DOHH2 (cell line): ENCODE measurements around the gene STK4.

Experiments used
- H3F3A ChIP-seq: fragments of 200-600 bp; sonication (generic), shearing (Covaris generic); 2 replicates; pipeline ENCODE4 v1.6.0; 2016; ENCODE audit warnings: antibody characterized with exemption, mild to moderate bottlenecking; ENCODE audit not compliant: control insufficient read depth, insufficient read depth
- H3K27ac ChIP-seq: fragments of 200-600 bp; sonication (generic); 2 replicates; pipeline ENCODE4 v1.5.1; 2014; ENCODE audit warnings: low read depth, mild to moderate bottlenecking, low read length, moderate library complexity
- H3K27me3 ChIP-seq: fragments of 200-600 bp; sonication (generic); 2 replicates; pipeline ENCODE4 v1.6.1; 2014; ENCODE audit warnings: mild to moderate bottlenecking, low read length, mixed read lengths; ENCODE audit not compliant: control insufficient read depth
- H3K36me3 ChIP-seq: fragments of 200-600 bp; sonication (generic); 2 replicates; pipeline ENCODE4 v1.6.1; 2014; ENCODE audit warnings: mild to moderate bottlenecking, low read length, moderate library complexity, mixed read lengths; ENCODE audit not compliant: control insufficient read depth
- H3K4me1 ChIP-seq: fragments of 200-600 bp; sonication (generic); 2 replicates; pipeline ENCODE4 v1.6.1; 2014; ENCODE audit warnings: mild to moderate bottlenecking, low read length, mixed read lengths; ENCODE audit not compliant: control insufficient read depth
- H3K4me2 ChIP-seq: fragments of 200-600 bp; sonication (generic); 2 replicates; pipeline ENCODE4 v1.6.0; 2014; ENCODE audit warnings: mild to moderate bottlenecking, low read length, moderate library complexity
- H3K4me3 ChIP-seq: fragments of 200-600 bp; sonication (generic); 2 replicates; pipeline ENCODE4 v1.5.1; 2014; ENCODE audit warnings: mild to moderate bottlenecking, low read length, mixed read lengths
- H3K79me2 ChIP-seq: fragments of 200-600 bp; sonication (generic); 2 replicates; pipeline ENCODE4 v1.6.1; 2014; ENCODE audit warnings: mild to moderate bottlenecking, low read length, mixed read lengths; ENCODE audit not compliant: control insufficient read depth
- H3K9me2 ChIP-seq: fragments of 200-600 bp; sonication (generic); replicated peaks from 2 replicates; pipeline ENCODE4 v1.6.1; 2014; ENCODE audit warnings: mild to moderate bottlenecking, low read length, mixed read lengths; ENCODE audit not compliant: control insufficient read depth
- H3K9me3 ChIP-seq: fragments of 200-600 bp; sonication (generic); 2 replicates; pipeline ENCODE4 v1.6.1; 2014; ENCODE audit warnings: antibody characterized with exemption, low read length, mixed read lengths; ENCODE audit not compliant: control insufficient read depth, insufficient read depth
- H4K20me1 ChIP-seq: fragments of 200-600 bp; sonication (generic); 2 replicates; pipeline ENCODE4 v1.6.0; 2014; ENCODE audit warnings: low read depth, mild to moderate bottlenecking, antibody characterized with exemption, low read length, moderate library complexity; ENCODE audit not compliant: control insufficient read depth, insufficient read depth
- CTCF ChIP-seq: fragments of 200-600 bp; sonication (generic); IDR thresholded peaks from one replicate; pipeline ENCODE4 v1.5.1; 2014; ENCODE audit warnings: antibody characterized with exemption, mild to moderate bottlenecking, low read depth, low read length; ENCODE audit not compliant: poor library complexity, severe bottlenecking
- EZH2phosphoT487 ChIP-seq: fragments of 200-600 bp; sonication (generic); IDR thresholded peaks from 2 replicates; pipeline ENCODE4 v1.6.1; 2017; ENCODE audit warnings: borderline replicate concordance, mild to moderate bottlenecking, antibody characterized with exemption, low read length, moderate library complexity, mixed read lengths

STK4 gene

GRCh38 chr20:44955270-44955669, 11.0 kb upstream of the STK4 start:
- TF ChIP-seq CTCF = no peak
- TF ChIP-seq EZH2phosphoT487 = no peak
- Histone ChIP-seq H3K36me3 (peaks cover 96% of the 10 kb centered on the region), H3K79me2 (peaks cover 56% of the 10 kb centered on the region), H3K9me3 (no peaks in the 10 kb centered on the region), H3K27ac (peak overlapping the region; percentile 54), H3K4me1 (peaks cover 45% of the 10 kb centered on the region), H3K9me2 (no peaks in the 10 kb centered on the region), H3K27me3 (no peaks in the 10 kb centered on the region), H3F3A (no peaks in the 10 kb centered on the region), H3K4me3 (peak overlapping the region; percentile 18; the same call in 1 of the 2 replicates), H3K4me2 (peak overlapping the region; percentile 49), H4K20me1 (peaks cover 13% of the 10 kb centered on the region)

- Histone ChIP-seq H3K27ac (no peak overlapping the region), H3K4me2 (peak overlapping the region; percentile 49; the same call in 1 of the 2 replicates), H3F3A (0 out of 2 replicates have a peak, but pooled peaks cover 2% of the 10 kb centered on the region), H3K4me3 (no peak overlapping the region), H3K9me3 (no peaks in the 10 kb centered on the region), H3K9me2 (no peaks in the 10 kb centered on the region), H3K4me1 (peaks cover 56% of the 10 kb centered on the region), H3K79me2 (peaks cover 59% of the 10 kb centered on the region), H3K27me3 (no peaks in the 10 kb centered on the region), H3K36me3 (peaks cover 85% of the 10 kb centered on the region), H4K20me1 (peaks cover 13% of the 10 kb centered on the region)
- TF ChIP-seq EZH2phosphoT487 (no peak), CTCF (no peak)
These were observed 9.9 kb upstream of the STK4 start for GRCh38 chr20:44956410-44956809.

- H3K4me2 ChIP-seq = peak overlapping the region; percentile 96
- TF ChIP-seq EZH2phosphoT487 (no peak), CTCF (no peak)
- peaks cover 64% of the 10 kb centered on the region for H3K4me1 ChIP-seq
- H3K9me2 ChIP-seq = no peaks in the 10 kb centered on the region
- no peaks in the 10 kb centered on the region for H3K9me3 ChIP-seq
- no peaks in the 10 kb centered on the region for H3K27me3 ChIP-seq
- 0 out of 2 replicates have a peak, but pooled peaks cover 2% of the 10 kb centered on the region for H3F3A ChIP-seq
- H3K79me2 ChIP-seq = peaks cover 59% of the 10 kb centered on the region
- H3K27ac ChIP-seq = no peak overlapping the region
- peaks cover 13% of the 10 kb centered on the region for H4K20me1 ChIP-seq
- peak overlapping the region; percentile 87 for H3K4me3 ChIP-seq
- peaks cover 66% of the 10 kb centered on the region for H3K36me3 ChIP-seq
These were observed 8.0 kb upstream of the STK4 start for GRCh38 chr20:44958276-44958675.
